ENCODE measurements around the gene PNMA8A.

Gene PNMA8A

DNA sequence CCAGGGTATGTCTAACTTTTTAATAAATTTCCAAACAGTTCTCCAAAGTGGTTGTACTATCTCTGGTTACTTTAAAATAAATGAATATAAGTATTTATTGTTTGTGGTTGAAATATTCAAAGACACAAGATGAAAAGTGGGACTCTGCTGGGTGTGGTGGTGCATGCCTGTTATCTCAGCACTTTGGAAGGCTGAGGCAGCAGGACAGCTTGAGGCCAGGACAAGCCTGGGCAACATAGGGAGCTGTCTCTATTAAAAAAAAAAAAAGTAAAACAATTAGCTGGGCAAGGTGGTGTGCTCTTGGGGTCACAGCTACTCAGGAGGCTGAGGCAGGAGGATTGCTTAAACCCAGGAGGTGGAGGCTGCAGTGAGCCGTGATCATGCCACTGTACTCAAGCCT lies 10.4 kb downstream of the PNMA8A start:
- CTCF ChIA-PET, result no interaction called here
- TF ChIP-seq, protein P1, sequence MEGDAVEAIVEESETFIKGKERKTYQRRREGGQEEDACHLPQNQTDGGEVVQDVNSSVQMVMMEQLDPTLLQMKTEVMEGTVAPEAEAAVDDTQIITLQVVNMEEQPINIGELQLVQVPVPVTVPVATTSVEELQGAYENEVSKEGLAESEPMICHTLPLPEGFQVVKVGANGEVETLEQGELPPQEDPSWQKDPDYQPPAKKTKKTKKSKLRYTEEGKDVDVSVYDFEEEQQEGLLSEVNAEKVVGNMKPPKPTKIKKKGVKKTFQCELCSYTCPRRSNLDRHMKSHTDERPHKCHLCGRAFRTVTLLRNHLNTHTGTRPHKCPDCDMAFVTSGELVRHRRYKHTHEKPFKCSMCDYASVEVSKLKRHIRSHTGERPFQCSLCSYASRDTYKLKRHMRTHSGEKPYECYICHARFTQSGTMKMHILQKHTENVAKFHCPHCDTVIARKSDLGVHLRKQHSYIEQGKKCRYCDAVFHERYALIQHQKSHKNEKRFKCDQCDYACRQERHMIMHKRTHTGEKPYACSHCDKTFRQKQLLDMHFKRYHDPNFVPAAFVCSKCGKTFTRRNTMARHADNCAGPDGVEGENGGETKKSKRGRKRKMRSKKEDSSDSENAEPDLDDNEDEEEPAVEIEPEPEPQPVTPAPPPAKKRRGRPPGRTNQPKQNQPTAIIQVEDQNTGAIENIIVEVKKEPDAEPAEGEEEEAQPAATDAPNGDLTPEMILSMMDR (IDR thresholded peaks at IDR 0.05; ENCODE audit: control extremely low read depth, extremely low read depth, low read depth, missing control alignments), result no peak
- DNase-seq (ENCODE audit: extremely low spot score), result no peak
- POLR2A ChIA-PET, result no interaction called here

DNA sequence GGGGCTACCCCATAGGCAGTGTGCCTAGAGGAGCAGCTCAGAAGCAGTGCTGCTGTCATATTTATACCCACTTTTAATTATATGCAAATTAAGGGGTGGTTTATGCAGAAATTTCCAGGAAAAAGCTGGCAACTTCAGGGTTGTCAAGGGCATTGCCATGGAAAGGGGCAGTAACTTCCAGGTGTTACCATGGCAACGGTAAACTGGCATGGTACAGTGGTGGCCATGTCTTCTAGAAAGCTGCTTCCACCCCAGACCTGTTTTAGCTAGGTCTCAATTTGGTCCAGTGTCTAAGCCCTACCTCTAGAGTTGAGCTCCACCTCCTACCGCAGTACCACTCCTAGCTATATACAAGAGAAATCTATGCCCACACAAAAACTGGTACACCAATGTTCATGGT lies 11.3 kb downstream of the PNMA8A start:
- TF ChIP-seq, protein P1 (IDR thresholded peaks at IDR 0.05; ENCODE audit: control extremely low read depth, extremely low read depth, low read depth, missing control alignments), result no peak
- no peak for DNase-seq (ENCODE audit: extremely low spot score)
- ChIA-PET POLR2A (no interaction called here), CTCF (interaction anchor here (1.0 to 1.4 kb wide), 2 partner anchors 11 to 27 kb away, joined by 3 read pairs; no protein-coding TSS in a partner anchor)

DNA sequence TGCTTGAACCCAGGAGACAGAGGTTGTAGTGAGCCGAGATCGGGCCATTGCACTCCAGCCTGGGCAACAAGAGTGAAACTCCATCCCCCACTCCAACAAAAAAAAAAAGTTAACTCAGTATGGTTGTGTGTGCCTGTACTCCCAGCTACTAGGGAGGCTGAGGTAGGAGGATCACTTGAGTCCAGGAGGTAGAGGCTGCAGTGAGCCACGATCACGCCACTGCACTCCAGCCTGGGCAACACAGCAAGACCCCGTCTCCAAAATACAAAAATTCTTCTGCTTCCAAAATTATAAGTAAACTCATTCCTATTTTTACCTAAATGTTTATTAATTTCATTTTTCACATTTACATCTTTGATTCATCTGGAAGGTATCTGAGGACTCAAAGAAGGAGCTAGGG lies 14.4 kb downstream of the PNMA8A start:
- CTCF ChIA-PET, result interaction anchor here (1.1 to 1.8 kb wide), 2 partner anchors 31 to 54 kb away, joined by 3 to 6 read pairs; no protein-coding TSS in a partner anchor
- POLR2A ChIA-PET, result no interaction called here
- TF ChIP-seq, protein P1 (IDR thresholded peaks at IDR 0.05; ENCODE audit: control extremely low read depth, extremely low read depth, low read depth, missing control alignments), result no peak
- DNase-seq (ENCODE audit: extremely low spot score), result no peak

DNA sequence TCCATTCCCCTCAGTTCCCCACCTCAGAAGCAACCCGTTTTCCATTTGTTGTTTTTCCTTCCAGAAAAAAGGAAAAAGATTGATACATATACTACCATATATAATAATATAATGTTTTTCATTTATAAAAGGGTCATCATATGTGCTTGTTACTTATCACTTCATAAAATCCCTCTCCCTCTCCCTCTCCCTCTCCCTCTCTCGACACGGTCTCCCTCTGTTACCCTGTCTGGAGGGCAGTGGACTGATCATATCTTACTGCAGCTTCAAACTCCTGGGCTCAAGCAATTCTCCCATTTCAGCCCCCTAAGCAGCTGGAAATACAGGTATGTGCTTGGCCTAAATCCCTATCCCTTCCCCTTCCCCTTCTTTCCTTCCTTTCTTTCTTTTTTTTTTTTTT lies 17.1 kb downstream of the PNMA8A start:
- POLR2A ChIA-PET, result no interaction called here
- DNase-seq (ENCODE audit: extremely low spot score), result no peak
- TF ChIP-seq, protein P1 (IDR thresholded peaks at IDR 0.05; ENCODE audit: control extremely low read depth, extremely low read depth, low read depth, missing control alignments), result no peak
- CTCF ChIA-PET, result no interaction called here

DNA sequence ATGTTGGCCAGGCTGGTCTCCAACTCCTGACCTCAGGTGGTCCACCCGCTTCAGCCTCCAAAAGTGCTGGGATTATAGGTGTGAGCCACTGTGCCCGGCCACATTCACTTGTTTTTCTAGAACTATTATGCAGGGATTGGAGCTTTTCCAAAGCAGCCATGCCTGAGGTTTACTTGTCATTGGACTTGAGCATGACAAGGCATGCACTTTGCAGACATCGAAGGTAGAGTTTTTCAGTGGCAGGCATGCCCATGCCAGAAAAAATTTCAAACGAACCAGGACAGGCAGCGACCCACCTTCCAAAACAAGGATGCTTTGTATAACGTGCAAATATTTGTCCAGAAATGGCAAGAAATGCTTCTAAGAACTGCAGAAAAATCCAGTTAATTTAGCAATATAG lies 17.7 kb downstream of the PNMA8A start:
- no peak for DNase-seq (ENCODE audit: extremely low spot score)
- ChIA-PET POLR2A (no interaction called here), CTCF (no interaction called here)
- TF ChIP-seq, protein P1 (IDR thresholded peaks at IDR 0.05; ENCODE audit: control extremely low read depth, extremely low read depth, low read depth, missing control alignments), result no peak

DNA sequence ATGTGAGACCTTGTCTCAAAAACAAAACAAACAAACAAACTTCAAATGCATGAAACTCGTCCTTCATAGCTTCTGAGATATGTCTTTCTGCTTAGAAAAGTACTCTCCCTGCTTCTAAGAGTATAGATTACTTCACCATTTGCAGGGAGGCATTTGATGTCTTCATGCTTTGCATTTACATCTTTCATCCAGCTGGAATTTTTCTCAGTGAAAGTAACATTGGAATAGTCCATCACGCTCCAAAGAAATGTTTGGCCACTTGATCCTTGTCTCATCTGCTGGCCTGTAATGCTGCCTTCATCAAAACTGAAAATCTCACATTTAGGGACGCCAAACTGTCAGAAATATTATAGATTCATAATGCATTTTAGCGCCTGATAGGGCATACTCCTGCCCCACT lies 19.2 kb downstream of the PNMA8A start:
- POLR2A ChIA-PET, result no interaction called here
- no peak for DNase-seq (ENCODE audit: extremely low spot score)
- TF ChIP-seq, protein P1 (IDR thresholded peaks at IDR 0.05; ENCODE audit: control extremely low read depth, extremely low read depth, low read depth, missing control alignments), result no peak
- CTCF ChIA-PET, result interaction anchor here (1.1 to 1.4 kb wide), 2 partner anchors 31 to 56 kb away, joined by 3 to 4 read pairs; no protein-coding TSS in a partner anchor

DNA sequence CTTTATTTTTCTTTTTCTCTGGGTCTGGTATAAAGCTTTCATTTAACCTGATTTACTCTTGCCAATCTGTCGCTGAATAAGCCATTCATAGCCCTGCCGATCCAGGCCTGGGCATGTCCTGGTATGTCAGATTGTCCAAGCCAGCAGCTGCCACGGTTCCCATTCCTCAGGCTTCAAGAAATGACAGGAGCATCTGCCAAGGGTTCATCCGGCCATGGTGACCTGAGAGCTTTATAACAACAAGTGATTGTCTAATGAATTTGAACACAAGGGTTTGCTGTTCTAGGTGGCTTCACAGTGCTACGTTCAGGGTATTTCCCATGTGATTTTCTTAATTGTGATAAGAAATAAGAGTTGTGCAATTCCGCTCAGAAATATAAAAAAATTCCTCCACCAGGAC lies 20.0 kb downstream of the PNMA8A start:
- ChIA-PET CTCF (interaction anchor here (1.1 to 1.4 kb wide), 2 partner anchors 31 to 55 kb away, joined by 3 to 4 read pairs; no protein-coding TSS in a partner anchor), POLR2A (no interaction called here)

More for the DNA sequence above, 20.0 kb downstream of the PNMA8A start:
- no peak for DNase-seq (ENCODE audit: extremely low spot score)
- TF ChIP-seq, protein P1 (IDR thresholded peaks at IDR 0.05; ENCODE audit: control extremely low read depth, extremely low read depth, low read depth, missing control alignments), result no peak
